Smooth muscle cell (in vitro differentiated cells): ENCODE data around the gene GLIPR2. TPM values are rescaled to one million over a fixed set of nuclear protein-coding genes. Genes with fewer than 3 reads are reported as not detected.

Experiments used
- DNase-seq: peaks from one replicate; lab custom pipeline; 2025; ENCODE audit not compliant: unreplicated experiment; lab: John Stamatoyannopoulos, UW
- H2AFZ ChIP-seq: fragments of 200-600 bp; sonication (generic); 2 replicates; pipeline ENCODE4 v1.6.0; 2016; ENCODE audit warnings: antibody characterized with exemption, low read depth, mild to moderate bottlenecking
- H3F3A ChIP-seq: fragments of 200-600 bp; sonication (generic); 2 replicates; pipeline ENCODE4 v1.6.0; 2017; ENCODE audit warnings: antibody characterized with exemption, low read depth
- H3K27ac ChIP-seq: fragments of 200-600 bp; sonication (generic); 2 replicates; pipeline ENCODE4 v1.5.1; 2016; ENCODE audit warnings: low read depth, mild to moderate bottlenecking
- H3K27me3 ChIP-seq: fragments of 200-600 bp; sonication (generic); 2 replicates; pipeline ENCODE4 v1.6.1; 2016; ENCODE audit warnings: low read depth, mild to moderate bottlenecking
- H3K36me3 ChIP-seq: fragments of 200-600 bp; sonication (generic); 2 replicates; pipeline ENCODE4 v1.5.1; 2016; ENCODE audit warnings: low read depth
- H3K4me1 ChIP-seq: fragments of 200-600 bp; sonication (generic); 2 replicates; pipeline ENCODE4 v1.5.1; 2016; ENCODE audit warnings: low read depth
- H3K4me2 ChIP-seq: fragments of 200-600 bp; sonication (generic); 2 replicates; pipeline ENCODE4 v1.6.0; 2016; ENCODE audit warnings: mild to moderate bottlenecking
- H3K4me3 ChIP-seq: fragments of 200-600 bp; sonication (generic); 2 replicates; pipeline ENCODE4 v1.5.1; 2016; ENCODE audit warnings: mild to moderate bottlenecking
- H3K79me2 ChIP-seq: fragments of 200-600 bp; sonication (generic); 2 replicates; pipeline ENCODE4 v1.6.0; 2016; ENCODE audit warnings: low read depth, mild to moderate bottlenecking
- H3K9ac ChIP-seq: fragments of 200-600 bp; sonication (generic); 2 replicates; pipeline ENCODE4 v1.6.0; 2016; ENCODE audit warnings: low read depth
- H3K9me3 ChIP-seq: fragments of 200-600 bp; sonication (generic); replicated peaks from 2 replicates; pipeline ENCODE4 v1.5.1; 2016; ENCODE audit warnings: low read depth
- H4K20me1 ChIP-seq: fragments of 200-600 bp; sonication (generic); 2 replicates; pipeline ENCODE4 v1.6.0; 2016; ENCODE audit warnings: low read depth
- CTCF ChIP-seq: fragments of 200-600 bp; sonication (generic); IDR thresholded peaks from 2 replicates; pipeline ENCODE4 v1.5.1; 2017; ENCODE audit warnings: borderline replicate concordance, mild to moderate bottlenecking, antibody characterized with exemption; ENCODE audit not compliant: insufficient read depth, poor library complexity, severe bottlenecking
- WGBS: methylation state at CpG from one replicate; pipeline ENCODE4 v1.1.7; 2016; ENCODE audit warnings: low lambda C conversion rate; 5-methylcytosine and 5-hydroxymethylcytosine counted together
- polyA plus RNA-seq: library from polyadenylated mRNA; unstranded; fragments of >200 nt; fragmentation: Nextera tagmentation; extraction: Ambion mirVana; gene quantifications from 2 replicates; pipeline ENCODE4 v1.2.1, GENCODE V29; 2016
- total RNA-seq: library from RNA; depleted of rRNA; stranded (reverse); fragments of >200 nt; gene quantifications from 2 replicates; pipeline ENCODE4 v1.2.3, GENCODE V29; 2014

The GLIPR2 gene
- total and polyA plus RNA-seq, 2 experiments from 2014 or later, result 30.7 to 121 TPM

GRCh38 chr9:36100532-36100931, 36.0 kb upstream of the GLIPR2 start:
- no peaks in the 10 kb centered on the region for H3K9me3 ChIP-seq
- H3K4me2 ChIP-seq, result peak overlapping the region; percentile 62
- H3K4me1 ChIP-seq, result peaks cover 22% of the 10 kb centered on the region
- H3K4me3 ChIP-seq, result no peak overlapping the region
- no peak overlapping the region for H2AFZ ChIP-seq
- TF ChIP-seq CTCF, result no peak
- no peaks in the 10 kb centered on the region for H3K27me3 ChIP-seq
- peak overlapping the region; percentile 95 for H3K27ac ChIP-seq
- H3F3A ChIP-seq, result peaks cover 32% of the 10 kb centered on the region
- 31% methylated on average over 3 of the region's 3 CpGs for WGBS
- no peaks in the 10 kb centered on the region for H3K79me2 ChIP-seq
- no peaks in the 10 kb centered on the region for H4K20me1 ChIP-seq
- DNase-seq, result no peak
- no peaks in the 10 kb centered on the region for H3K36me3 ChIP-seq
- no peak overlapping the region for H3K9ac ChIP-seq

- H3F3A ChIP-seq, result peaks cover 32% of the 10 kb centered on the region
- peak overlapping the region; percentile 63 for H3K9ac ChIP-seq
- H3K36me3 ChIP-seq, result no peaks in the 10 kb centered on the region
- H3K4me3 ChIP-seq, result no peak overlapping the region
- H2AFZ ChIP-seq, result no peak overlapping the region
- H3K79me2 ChIP-seq, result no peaks in the 10 kb centered on the region
- peak overlapping the region; percentile 95 for H3K27ac ChIP-seq
- peaks cover 22% of the 10 kb centered on the region for H3K4me1 ChIP-seq
- H3K9me3 ChIP-seq, result no peaks in the 10 kb centered on the region
- WGBS, result 8% methylated on average over 4 of the region's 4 CpGs
- no peaks in the 10 kb centered on the region for H3K27me3 ChIP-seq
- H4K20me1 ChIP-seq, result no peaks in the 10 kb centered on the region
- no peak for DNase-seq
- peak overlapping the region; percentile 62 for H3K4me2 ChIP-seq
- no peak for TF ChIP-seq CTCF
Measured at GRCh38 chr9:36101916-36102741, 34.4 kb upstream of the GLIPR2 start.

GRCh38 chr9:36102742-36103495, 33.6 kb upstream of the GLIPR2 start:
- peak; percentile 47 for TF ChIP-seq CTCF
- Histone ChIP-seq H3K79me2 (no peaks in the 10 kb centered on the region), H3K27me3 (no peaks in the 10 kb centered on the region), H3K4me2 (no peak overlapping the region), H3K9me3 (no peaks in the 10 kb centered on the region), H2AFZ (no peak overlapping the region), H3K27ac (peak overlapping the region; percentile 95), H3F3A (peaks cover 32% of the 10 kb centered on the region), H3K36me3 (no peaks in the 10 kb centered on the region), H3K4me1 (peaks cover 22% of the 10 kb centered on the region), H3K9ac (peak overlapping the region; percentile 10), H4K20me1 (no peaks in the 10 kb centered on the region), H3K4me3 (no peak overlapping the region)
- 64% methylated on average over 10 of the region's 10 CpGs for WGBS
- no peak for DNase-seq
